Tibial artery (tissue), 4 donors: ENCODE results near the gene FMNL3.

Experiments used
- DNase-seq, 2 donors: peaks; one replicate each; pipeline ENCODE4 v3.0.0-alpha.2; 2019
- H3K27ac ChIP-seq, 2 donors: fragments of 200-600 bp; sonication (generic) in 1 of 2; 1 replicate in 1 of 2; 2 replicates in 1 of 2; pipeline ENCODE4 v1.5.1; 2018 to 2019; ENCODE audit warnings: mild to moderate bottlenecking in 1 of 2
- H3K27me3 ChIP-seq, 2 donors: fragments of 200-600 bp; sonication (generic) in 1 of 2; one replicate each; pipeline versions ENCODE4 v1.5.1 to v1.6.0; 2016 to 2019
- H3K36me3 ChIP-seq, 3 donors: fragments of 200-600 bp; sonication (generic) in 2 of 3; one replicate each; pipeline ENCODE4 v1.5.1; 2016 to 2019; ENCODE audit warnings: mild to moderate bottlenecking in 2 of 3
- H3K4me1 ChIP-seq, 4 donors: fragments of 200-600 bp; sonication (generic) in 2 of 4; 1 replicate in 3 of 4; 2 replicates in 1 of 4; pipeline ENCODE4 v1.5.1; 2016 to 2019
- H3K4me3 ChIP-seq, 2 donors: fragments of 200-600 bp; sonication (generic) in 1 of 2; 1 replicate in 1 of 2; 2 replicates in 1 of 2; pipeline ENCODE4 v1.5.1; 2018 to 2019; ENCODE audit warnings: mild to moderate bottlenecking in 2 of 2
- H3K9me3 ChIP-seq, 3 donors: fragments of 200-600 bp; sonication (generic) in 1 of 3; one replicate each; pipeline ENCODE4 v1.5.1; 2016 to 2019
- intact Hi-C: fragments of 100-400 bp; cut with DNase I; formaldehyde crosslinking; loops from one replicate; pipeline ENCODE4 v1.15.0; 2023; ENCODE audit warnings: low total_unique reads
- TF ChIP-seq, protein P1 (sequence below), 2 experiments: fragments of 200-600 bp in 1 of 2; fragments of 450-650 bp in 1 of 2; IDR thresholded peaks; one replicate each; pipeline ENCODE4 v1.5.1; 2017 to 2019; ENCODE audit warnings: antibody characterized with exemption in 2 of 2, mild to moderate bottlenecking in 1 of 2, moderate library complexity in 1 of 2

FMNL3 gene

DNA sequence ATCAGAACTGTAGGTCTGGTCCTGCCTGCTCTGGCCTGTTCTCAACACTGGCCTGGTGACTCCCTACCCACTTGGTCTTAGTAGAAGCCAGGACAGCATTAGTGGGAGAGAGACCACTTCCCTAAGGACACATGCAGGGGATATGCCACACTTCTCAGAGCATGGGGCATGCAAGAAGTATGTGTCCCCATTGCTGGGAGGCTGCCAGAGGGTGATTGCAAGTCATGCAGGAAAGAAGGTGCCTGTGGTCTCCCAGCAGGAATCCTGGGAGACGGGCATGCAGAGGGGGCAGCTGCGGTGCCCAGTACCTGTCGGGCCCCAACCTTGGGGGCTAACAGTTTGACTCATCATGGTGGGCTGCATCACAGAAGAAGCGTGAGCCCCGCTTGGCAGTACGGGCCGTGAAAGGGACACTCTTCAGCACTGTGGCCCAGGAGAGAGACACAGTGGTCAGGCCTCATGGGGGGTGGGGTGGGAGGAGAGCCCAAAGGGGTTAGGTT is 60.8 kb downstream of the FMNL3 start:
- no peaks in the 10 kb centered on the region for H3K9me3 ChIP-seq
- intact Hi-C loops = no loop called here
- TF ChIP-seq, protein P1, sequence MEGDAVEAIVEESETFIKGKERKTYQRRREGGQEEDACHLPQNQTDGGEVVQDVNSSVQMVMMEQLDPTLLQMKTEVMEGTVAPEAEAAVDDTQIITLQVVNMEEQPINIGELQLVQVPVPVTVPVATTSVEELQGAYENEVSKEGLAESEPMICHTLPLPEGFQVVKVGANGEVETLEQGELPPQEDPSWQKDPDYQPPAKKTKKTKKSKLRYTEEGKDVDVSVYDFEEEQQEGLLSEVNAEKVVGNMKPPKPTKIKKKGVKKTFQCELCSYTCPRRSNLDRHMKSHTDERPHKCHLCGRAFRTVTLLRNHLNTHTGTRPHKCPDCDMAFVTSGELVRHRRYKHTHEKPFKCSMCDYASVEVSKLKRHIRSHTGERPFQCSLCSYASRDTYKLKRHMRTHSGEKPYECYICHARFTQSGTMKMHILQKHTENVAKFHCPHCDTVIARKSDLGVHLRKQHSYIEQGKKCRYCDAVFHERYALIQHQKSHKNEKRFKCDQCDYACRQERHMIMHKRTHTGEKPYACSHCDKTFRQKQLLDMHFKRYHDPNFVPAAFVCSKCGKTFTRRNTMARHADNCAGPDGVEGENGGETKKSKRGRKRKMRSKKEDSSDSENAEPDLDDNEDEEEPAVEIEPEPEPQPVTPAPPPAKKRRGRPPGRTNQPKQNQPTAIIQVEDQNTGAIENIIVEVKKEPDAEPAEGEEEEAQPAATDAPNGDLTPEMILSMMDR (IDR thresholded peaks at IDR 0.05) = no peak
- no peaks in the 10 kb centered on the region for H3K27me3 ChIP-seq
- no peak for DNase-seq
- peaks cover 17 to 94% (median 86%) of the 10 kb centered on the region in 3 donors for H3K36me3 ChIP-seq
- peaks cover 0 to 22% (median 15%) of the 10 kb centered on the region in 4 donors for H3K4me1 ChIP-seq
- H3K27ac ChIP-seq = peak overlapping the region in 1 of 2 donors; percentile 54
- H3K4me3 ChIP-seq = no peak overlapping the region

GRCh38 chr12:49645146-49646039 is 61.8 kb downstream of the FMNL3 start:
- TF ChIP-seq, protein P1 (IDR thresholded peaks at IDR 0.05) = no peak
- intact Hi-C loops = no loop called here
- Histone ChIP-seq H3K27ac (peak overlapping the region; percentile 21 to 29), H3K4me3 (no peak overlapping the region), H3K27me3 (no peaks in the 10 kb centered on the region), H3K4me1 (peaks cover 0 to 22% (median 15%) of the 10 kb centered on the region in 4 donors), H3K9me3 (no peaks in the 10 kb centered on the region), H3K36me3 (peaks cover 17 to 93% (median 77%) of the 10 kb centered on the region in 3 donors)
- DNase-seq = no peak

- no peak overlapping the region for H3K27ac ChIP-seq
- TF ChIP-seq, protein P1 (IDR thresholded peaks at IDR 0.05) = peak; percentile 96
- peaks cover 0 to 22% (median 15%) of the 10 kb centered on the region in 4 donors for H3K4me1 ChIP-seq
- H3K4me3 ChIP-seq = no peak overlapping the region
- intact Hi-C loops = loop anchor here (1.0 kb wide), 1 partner anchor 63 kb away; the partner anchor contains the start of gene FMNL3
- no peaks in the 10 kb centered on the region for H3K27me3 ChIP-seq
- H3K9me3 ChIP-seq = no peaks in the 10 kb centered on the region
- H3K36me3 ChIP-seq = peaks cover 22 to 93% (median 69%) of the 10 kb centered on the region in 3 donors
- DNase-seq = peak; percentile 81 to 86
These were observed 62.6 kb downstream of the FMNL3 start for GRCh38 chr12:49644620-49644994.

DNA sequence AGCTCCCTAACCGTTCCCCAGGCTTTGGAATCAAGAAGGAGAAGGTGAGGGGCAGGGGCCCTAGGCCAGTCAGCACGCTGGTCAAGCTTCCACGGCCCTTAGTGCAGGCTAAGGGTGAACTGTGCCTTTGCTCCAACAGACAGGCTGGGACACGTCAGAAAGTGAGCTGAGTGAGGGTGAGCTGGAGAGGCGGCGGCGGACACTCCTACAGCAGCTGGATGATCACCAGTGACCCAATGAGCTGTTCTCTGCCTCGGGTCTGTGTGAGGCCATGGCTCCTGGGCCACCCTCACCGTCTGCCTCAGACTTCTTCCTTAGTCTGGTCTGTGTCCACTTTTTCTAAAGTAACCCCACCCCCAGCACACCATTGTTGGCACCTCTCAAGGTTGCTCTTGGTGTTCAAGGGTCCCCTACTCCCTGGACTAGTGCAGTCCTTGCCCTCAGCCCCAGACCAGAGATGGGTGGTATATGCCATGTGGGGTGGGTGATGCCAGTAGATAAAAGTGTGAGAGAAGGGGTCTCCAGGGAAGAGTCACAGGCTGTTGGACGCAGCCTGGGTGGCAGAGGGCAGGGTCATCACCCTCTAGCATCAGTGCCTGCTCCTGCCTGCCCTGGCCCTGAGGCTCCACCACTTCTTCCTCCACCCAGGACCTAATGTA is 63.1 kb downstream of the FMNL3 start:
- no peak overlapping the region for H3K4me3 ChIP-seq
- peaks cover 0 to 22% (median 15%) of the 10 kb centered on the region in 4 donors for H3K4me1 ChIP-seq
- H3K9me3 ChIP-seq = no peaks in the 10 kb centered on the region
- H3K27me3 ChIP-seq = no peaks in the 10 kb centered on the region
- TF ChIP-seq, protein P1 (IDR thresholded peaks at IDR 0.05) = no peak
- DNase-seq = no peak
- H3K27ac ChIP-seq = no peak overlapping the region
- intact Hi-C loops = loop anchor here (1.0 kb wide), 1 partner anchor 63 kb away; the partner anchor contains the start of gene FMNL3
- peaks cover 22 to 93% (median 64%) of the 10 kb centered on the region in 3 donors for H3K36me3 ChIP-seq

DNA sequence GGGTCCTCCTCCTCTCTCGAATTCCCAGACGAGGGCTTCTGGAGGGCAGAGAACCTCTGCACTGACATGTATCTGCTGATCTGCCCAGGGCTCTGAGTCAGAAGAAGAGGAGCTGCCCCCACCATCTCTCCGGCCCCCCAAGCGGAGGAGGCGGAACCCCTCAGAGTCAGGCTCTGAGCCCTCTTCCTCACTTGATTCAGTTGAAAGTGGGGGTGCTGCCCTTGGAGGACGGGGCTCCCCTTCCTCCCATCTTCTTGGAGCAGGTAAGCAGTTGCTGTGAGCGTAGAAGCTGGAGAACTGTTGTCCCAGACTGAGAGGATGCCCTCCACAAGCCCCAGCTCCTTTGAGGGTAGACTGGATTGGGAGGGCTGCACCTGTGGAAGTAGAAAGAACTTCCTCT is 64.1 kb downstream of the FMNL3 start:
- H3K36me3 ChIP-seq = peaks cover 22 to 91% (median 54%) of the 10 kb centered on the region in 3 donors
- TF ChIP-seq, protein P1 (IDR thresholded peaks at IDR 0.05) = no peak
- H3K4me1 ChIP-seq = peaks cover 0 to 19% (median 12%) of the 10 kb centered on the region in 4 donors
- intact Hi-C loops = no loop called here
- no peak for DNase-seq
- no peak overlapping the region for H3K27ac ChIP-seq
- H3K4me3 ChIP-seq = no peak overlapping the region
- H3K27me3 ChIP-seq = no peaks in the 10 kb centered on the region
- no peaks in the 10 kb centered on the region for H3K9me3 ChIP-seq
